GM18858 (cell line): ENCODE measurements around the gene ERBB4.

Source experiments
- ATAC-seq: cut with Tn5 transposase; IDR thresholded peaks from one replicate; pipeline ENCODE4 v1.9.1; 2021; ENCODE audit not compliant: unreplicated experiment

ERBB4 gene

DNA sequence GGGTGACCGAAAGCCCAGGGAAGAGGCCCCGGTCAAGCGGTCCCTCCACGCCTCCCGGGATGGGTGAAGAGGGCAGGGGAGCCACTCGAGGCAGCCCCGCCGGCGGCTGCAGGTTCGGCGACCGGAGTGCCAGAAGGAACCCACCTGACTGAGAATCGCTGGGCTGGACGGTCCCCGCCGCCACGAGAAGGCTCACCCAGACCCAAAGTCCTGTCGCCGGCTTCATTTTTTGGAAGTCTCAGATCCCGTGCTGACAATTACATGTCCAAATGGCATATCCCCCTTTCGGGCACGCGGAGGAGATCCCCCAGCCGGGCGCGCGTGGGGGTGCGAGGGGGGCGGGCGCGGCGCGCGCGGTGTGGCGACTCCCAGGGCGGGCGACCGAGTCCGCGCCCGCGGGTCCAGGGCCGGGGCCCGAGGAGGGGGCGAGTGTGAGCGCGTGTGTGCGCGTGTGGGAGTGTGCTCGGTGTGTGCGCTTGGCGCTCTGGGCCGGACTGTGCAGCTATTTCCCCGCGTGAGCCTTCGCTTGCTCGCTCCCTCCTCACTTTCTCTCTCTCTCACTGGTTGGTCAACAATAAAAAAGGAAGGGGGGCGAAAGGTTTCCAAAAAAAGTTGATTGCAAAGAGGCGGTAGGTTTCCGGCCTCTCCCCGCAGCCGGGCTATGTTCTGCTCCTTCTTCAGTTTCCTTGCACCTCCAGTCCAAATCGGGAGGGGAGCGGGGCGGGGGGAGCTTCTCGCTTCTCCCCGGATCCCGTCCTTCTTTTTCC is at the start of gene ERBB4:
Gene ERBB4 (minus strand): TSS at position 498 of the 767 bp plus-strand sequence. CDS start 272 bp downstream, at position 226.
- ATAC-seq, result no peak

- no peak for ATAC-seq
Observed at GRCh38 chr2:212580117-212580516, 41.5 kb upstream of the ERBB4 start.

DNA sequence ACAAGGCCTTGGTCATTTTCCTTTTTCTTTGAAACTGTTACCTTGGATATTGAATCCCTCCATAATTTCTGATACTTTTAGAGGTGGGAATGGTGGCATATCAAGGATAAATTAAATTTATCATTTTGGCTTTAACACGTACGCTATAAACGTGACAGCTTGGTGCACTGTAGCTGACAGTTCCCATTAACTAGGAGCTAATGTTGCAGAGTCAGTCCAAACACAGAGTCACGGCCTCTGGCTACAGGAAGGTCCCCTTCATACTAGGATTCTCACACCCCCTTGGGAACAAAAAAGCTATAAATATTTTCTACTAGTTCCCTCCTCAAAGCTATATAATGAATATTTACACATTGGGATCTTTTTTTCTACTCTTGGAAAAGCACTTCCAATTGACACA is 17.7 kb upstream of the ERBB4 start:
- no peak for ATAC-seq

DNA sequence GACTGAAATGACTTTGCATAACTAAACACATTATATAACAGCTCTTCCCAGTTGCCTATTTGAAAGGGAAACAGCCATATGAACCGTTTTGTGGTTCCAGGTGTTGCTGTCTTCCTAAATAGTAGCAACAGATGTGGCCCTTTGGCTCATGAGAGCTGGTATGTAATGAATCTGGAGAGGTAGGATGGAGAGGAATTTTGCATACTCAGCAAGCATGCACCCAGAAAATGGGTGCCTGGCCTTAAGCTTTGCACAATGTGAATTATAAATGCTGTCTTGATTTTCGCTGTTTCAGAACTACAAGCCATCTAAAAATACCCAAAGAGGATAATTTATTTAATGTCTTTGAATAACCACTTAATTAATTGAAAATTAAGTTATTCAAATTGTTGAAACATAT is 15.6 kb upstream of the ERBB4 start:
- no peak for ATAC-seq

GRCh38 chr2:212549941-212550340 is 11.3 kb upstream of the ERBB4 start:
- no peak for ATAC-seq

GRCh38 chr2:212549463-212549862 is 10.9 kb upstream of the ERBB4 start:
- no peak for ATAC-seq

GRCh38 chr2:212548455-212548819 is 9.8 kb upstream of the ERBB4 start:
- no peak for ATAC-seq

DNA sequence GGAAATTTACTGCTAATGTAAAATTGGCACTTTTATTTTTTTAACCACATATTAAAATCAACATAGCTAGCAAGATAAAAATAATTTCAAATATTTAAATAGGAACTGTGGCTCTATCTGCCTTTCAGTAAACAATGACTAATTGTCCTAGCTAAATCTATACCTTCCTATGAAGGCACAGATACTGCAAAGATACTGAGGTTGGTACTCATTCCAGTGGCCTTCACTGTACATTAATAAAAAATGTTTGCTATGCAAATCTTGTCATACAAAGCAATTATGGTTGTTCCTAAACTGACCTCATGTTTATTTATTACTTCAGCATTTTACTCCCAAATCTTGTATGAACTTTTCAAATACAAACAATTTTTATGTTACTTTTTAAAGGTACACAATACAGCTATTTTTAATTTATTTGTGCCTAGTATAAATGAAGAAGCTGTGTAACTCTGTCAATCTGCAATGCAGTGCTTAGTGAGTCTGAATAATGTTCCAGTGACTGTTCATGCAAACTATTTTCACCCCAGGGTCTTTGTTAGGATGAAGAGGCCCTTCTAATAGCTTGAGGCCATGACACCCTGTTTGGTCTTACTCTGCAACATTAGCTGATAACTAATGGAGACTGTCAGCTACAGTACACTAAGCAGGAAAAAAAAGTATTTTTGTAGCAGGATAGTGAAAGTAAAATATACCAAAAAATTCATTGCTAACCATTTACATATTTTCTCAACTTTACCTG is 9.3 kb upstream of the ERBB4 start:
- no peak for ATAC-seq

DNA sequence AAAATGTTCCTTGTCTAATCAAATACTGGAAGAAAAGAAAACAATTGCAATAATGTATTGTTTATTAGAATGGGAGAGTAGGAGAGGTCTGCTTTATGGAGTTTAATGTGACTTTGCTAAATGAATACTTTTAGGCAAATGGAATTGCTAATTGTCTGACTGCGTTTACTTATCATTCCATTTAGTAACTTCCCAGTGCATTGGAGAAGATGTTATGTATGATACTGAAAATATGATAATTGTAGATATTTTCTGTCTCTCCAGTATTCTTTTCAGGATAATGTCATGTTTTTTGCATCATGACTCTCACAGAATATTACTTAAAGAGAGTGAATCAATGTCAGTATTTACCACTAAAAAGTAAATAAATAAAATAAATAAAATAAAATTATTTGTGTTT is 8.1 kb upstream of the ERBB4 start:
- ATAC-seq, result no peak

- no peak for ATAC-seq
Observed at GRCh38 chr2:212540341-212540740, 1.7 kb upstream of the ERBB4 start.

GRCh38 chr2:212539072-212539880 is 674 bp upstream of the ERBB4 start:
- ATAC-seq, result no peak

GRCh38 chr2:212537726-212538304 is 787 bp downstream of the ERBB4 start:
- no peak for ATAC-seq

DNA sequence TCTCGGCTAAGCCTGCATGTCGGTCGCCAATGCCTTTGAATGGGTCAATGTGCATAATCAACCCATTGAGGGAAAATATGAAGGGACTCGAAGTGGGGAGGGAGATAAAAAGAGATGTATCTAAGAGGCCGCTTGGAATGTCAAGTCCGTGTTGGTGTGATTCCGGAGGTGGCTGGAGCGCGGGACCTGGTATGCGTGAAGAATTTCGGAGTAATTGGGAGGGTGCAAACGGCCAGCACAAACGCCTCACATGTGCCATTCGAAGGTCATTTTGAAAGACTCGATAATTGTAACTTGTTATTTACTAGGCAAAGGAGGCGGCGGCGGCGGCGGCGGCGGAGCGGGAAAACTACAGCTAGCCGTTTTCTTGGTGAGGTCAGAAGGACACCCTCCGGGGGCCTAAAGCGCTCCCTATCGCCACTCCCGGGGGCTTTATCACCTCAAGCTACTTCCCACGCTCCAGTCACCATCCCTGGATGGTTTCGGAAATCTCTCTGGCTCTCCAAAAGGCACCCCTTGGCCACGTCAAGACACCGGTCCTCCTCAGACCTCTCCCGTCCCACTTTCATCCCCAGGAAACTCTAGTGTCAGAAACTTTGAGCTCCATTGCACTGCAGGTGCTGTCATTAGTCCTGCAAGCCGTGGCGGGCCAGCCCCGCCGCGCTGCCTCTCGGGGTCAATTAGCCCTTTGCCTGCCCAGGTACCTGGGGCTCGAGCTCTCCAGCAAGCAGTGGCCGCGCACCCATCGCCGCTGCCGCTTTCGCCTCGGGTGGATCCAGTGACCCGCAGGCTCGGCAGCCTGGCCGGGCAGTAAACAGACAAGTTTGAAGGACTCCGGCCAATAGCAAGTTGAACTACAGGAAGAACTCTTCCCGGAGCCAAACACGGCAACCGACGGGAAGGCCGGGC is 1.5 kb downstream of the ERBB4 start:
- ATAC-seq, result no peak

DNA sequence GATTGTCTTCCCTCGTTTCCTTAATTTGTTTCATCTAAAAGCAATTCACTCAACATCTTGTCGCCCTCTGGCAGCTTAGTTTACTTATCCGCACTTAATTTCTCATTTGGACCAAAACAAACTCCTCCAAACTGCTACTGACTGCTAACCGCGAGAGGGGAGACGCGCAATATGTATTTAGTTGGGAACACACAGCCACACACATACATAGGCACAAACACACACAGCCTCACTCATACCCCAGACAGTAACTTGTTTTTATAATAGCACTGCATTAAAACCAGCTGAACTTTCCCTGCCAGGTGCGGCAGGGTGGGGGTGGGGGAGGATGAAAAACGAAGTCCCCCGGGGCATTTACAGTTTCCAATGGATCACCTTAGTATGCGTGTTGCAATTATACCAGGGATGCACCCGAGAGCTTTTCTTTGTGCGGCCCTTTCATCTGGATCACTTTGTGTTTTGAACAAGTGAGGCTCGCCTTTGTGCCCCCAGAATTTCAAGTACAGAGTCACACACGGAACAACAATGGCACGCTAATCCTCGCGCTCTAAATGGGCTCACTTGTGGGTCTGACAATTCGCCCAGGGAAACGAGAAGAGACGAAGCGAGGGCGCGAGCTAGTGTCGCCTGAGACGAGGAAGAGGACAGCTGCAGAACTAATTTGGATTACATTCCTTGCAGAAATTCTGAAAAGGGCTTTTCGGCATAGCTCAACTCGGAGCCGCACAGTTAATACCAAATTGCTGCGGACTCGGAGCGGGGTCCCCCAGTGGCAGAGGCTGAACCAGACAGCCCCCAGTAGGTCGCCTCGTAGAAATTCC is 2.4 kb downstream of the ERBB4 start:
- ATAC-seq, result no peak

DNA sequence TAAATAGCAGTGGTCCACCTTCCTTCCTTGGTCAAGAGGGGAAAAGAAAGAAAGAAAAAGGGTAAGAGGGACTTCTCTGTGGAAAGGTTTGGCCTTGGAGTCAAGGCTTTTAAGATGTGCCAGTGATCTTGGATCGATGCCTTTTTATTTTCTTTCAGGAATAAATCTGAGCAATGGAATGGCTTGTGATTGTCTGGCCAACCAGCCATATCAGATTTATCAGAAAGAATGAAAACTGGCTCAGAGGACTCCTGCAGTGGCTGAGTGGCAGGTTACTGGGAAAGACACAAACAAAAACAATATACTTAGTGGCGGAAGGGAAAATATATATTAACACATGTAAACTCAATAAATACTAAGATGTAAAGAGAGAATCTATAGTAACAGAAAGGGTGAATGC is 4.3 kb downstream of the ERBB4 start:
- no peak for ATAC-seq

DNA sequence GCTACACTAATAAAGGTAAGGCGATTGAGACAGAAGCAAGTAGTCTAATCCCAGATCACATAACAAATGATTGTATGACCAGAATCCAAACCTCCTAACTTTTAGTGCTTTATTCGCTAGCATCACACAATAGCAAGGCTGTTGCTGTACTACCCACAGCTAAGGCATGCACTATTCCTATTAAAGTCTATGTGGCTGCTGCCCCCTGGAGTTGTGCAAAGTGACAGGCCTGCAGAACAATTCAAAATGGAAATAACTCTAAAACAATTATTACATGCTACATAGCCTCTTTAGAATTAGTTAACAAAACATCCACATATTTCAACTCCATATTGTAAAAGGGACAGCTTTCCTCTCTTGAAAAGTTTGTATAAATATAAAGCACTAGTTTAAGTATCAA is 6.0 kb downstream of the ERBB4 start:
- ATAC-seq, result no peak

DNA sequence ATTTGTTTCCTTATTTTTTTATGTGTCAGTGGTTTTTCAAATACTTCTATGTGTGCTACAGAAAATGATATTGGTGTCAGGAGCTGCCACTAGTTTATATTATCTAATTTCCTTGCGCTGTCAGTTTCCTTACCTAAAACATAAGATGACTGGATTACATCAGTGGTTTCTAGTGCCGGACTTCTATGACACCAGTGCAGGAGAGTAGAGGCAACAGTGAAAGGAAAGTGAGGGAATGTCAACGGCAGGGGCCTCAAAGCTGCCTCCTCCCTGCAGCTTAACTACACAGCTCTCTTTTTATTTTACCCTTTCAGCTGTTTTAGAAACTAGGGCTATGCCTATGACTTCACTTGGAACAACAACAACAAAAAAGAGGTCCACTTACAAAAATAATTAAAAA is 6.5 kb downstream of the ERBB4 start:
- no peak for ATAC-seq

GRCh38 chr2:212531499-212531898 is 7.1 kb downstream of the ERBB4 start:
- no peak for ATAC-seq

- ATAC-seq, result no peak
Observed at GRCh38 chr2:212530991-212531390, 7.6 kb downstream of the ERBB4 start.
